GM19463 (cell line): Measurements from ENCODE around the gene SPOCK1.

Experiments used
- ATAC-seq: cut with Tn5 transposase; IDR thresholded peaks from one replicate; pipeline ENCODE4 v1.9.1; 2021; ENCODE audit warnings: mild to moderate bottlenecking, moderate library complexity; ENCODE audit not compliant: unreplicated experiment

The SPOCK1 gene

DNA sequence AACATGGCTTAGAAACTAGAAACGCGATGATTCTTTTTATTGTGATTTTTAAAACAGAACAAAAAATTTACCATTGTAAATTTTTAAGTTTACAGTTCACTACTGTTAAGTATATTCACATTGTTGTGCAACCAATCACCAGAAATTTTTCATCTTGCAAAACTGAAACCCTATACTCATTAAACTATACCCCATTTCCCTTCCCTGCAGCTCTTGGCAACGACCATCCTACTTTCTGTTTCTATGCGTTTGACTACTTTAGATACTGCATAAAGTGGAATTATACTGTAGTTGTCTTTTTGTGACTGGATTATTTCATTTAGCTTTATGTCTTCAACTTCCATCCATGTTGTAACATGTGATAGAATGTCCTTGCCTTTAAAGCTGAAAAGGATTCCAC is 52.5 kb downstream of the SPOCK1 start:
- ATAC-seq: no peak

GRCh38 chr5:137446151-137446550 is 53.0 kb downstream of the SPOCK1 start:
- ATAC-seq: no peak

DNA sequence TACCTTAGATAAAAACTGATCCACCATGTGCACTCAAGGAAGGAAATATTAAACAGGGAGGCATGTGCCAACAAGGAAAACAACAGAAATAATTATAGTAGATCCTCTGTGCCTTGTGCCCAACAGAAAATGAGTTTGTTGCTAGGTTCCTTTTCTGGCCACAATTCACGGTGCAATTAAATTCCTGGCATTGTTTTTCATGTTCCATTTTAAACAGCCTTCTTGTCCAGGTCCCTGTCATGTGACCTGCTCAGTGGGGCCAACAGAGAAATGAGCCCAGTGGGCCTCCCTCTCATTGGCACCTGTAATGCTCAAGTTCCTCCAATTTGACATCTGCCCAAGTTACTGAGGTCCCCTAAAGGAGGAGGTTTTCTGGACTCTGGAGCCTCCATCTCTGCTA is 56.5 kb downstream of the SPOCK1 start:
- no peak for ATAC-seq

GRCh38 chr5:137441476-137441875 is 57.6 kb downstream of the SPOCK1 start:
- ATAC-seq: no peak

DNA sequence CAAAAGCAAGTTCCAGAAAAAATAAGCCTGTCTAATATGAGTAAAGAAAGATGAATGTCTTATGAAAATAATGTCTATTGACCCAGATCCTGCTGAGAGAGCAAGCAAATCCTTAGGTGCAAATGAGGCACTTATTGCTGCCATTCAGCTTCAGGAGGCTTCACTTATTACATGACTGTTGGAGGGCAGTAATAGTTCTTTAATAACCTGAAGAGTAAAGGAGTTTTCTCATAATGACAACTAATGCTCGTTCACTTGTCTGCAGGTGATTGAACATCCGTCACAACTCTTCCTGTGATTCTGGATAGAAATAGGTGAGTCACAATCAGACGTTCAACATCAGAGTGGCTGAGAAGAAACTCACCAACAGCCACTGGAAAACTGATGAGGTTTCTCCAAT is 58.3 kb downstream of the SPOCK1 start:
- ATAC-seq: no peak

GRCh38 chr5:137439645-137440044 is 59.5 kb downstream of the SPOCK1 start:
- ATAC-seq: no peak

- no peak for ATAC-seq
Observed at GRCh38 chr5:137438932-137439331, 60.2 kb downstream of the SPOCK1 start.

DNA sequence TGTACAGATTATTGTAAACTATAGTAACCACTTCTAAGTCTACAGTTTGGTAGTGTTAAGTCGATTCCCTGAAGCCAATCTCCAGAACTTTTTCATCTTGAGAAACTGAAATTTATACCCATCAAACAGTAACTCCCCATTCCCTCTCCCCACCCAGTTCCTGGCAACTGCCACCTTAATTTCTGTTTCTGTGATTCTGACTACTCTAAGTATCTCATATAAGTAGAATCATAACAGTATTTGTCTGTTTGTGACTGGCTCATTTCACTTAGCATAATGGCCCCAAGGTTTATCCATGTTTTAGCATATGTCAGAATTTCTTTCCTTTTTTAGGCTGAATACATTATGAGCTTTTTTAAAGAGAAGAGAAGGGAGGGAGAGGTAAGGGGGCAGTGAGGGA is 61.4 kb downstream of the SPOCK1 start:
- no peak for ATAC-seq

DNA sequence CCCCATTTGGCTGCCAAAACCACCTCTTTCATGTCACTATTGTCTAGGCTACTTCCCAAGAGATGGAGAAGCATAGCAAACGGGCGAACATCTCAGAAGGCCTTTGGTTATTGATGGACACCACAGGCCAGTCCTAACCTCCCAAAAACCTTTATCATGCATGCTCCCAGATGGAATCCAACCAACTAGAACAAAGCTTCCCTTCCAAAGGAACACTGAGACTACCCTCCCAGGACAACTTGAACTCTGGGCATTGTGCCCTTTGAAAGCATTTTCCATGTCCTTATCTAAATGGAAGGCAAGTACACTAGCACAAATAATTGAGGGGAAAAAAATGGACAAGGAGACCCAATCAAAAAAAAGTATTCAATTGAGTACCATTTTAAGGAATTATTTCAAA is 65.6 kb downstream of the SPOCK1 start:
- no peak for ATAC-seq

- ATAC-seq: no peak
Observed at GRCh38 chr5:137432376-137432775, 66.8 kb downstream of the SPOCK1 start.

GRCh38 chr5:137431051-137431450 is 68.1 kb downstream of the SPOCK1 start:
- no peak for ATAC-seq

- ATAC-seq: no peak
Observed at GRCh38 chr5:137415231-137415681, 83.9 kb downstream of the SPOCK1 start.

DNA sequence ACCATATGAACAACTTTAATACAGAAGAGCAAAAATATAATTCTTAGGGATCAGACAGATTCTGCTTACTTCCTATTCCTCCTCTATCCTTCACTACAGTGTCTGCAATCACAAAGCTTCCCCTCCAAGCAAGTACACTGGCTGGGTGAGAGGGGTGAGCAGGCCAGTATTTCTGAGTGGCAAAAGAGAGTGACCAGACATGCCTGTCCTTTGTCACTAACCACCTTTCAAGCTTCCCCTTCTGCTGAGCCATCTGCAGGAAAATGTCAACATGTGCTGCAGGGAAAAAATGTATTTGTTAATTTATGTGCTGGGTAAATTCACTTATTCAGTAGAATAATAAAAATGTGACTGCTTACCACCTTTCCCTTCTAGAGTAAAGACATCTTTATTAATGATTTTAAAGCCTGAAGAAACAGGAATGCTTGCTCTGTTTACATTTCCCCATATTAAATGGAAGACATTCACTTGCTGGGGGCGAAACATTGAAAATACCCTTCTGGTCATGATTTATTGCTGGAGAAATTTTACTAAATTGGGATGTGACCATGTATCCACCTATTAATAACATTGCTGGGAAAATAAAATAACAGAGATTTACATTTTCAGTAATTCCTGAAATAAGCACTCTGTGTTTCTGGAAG is 84.9 kb downstream of the SPOCK1 start:
- ATAC-seq: no peak

- no peak for ATAC-seq
Observed at GRCh38 chr5:137412136-137412535, 87.0 kb downstream of the SPOCK1 start.

GRCh38 chr5:137410234-137411010 is 88.7 kb downstream of the SPOCK1 start:
- ATAC-seq: no peak

- no peak for ATAC-seq
Observed at GRCh38 chr5:137409736-137410135, 89.4 kb downstream of the SPOCK1 start.

- ATAC-seq: no peak
Observed at GRCh38 chr5:137407090-137407489, 92.0 kb downstream of the SPOCK1 start.

DNA sequence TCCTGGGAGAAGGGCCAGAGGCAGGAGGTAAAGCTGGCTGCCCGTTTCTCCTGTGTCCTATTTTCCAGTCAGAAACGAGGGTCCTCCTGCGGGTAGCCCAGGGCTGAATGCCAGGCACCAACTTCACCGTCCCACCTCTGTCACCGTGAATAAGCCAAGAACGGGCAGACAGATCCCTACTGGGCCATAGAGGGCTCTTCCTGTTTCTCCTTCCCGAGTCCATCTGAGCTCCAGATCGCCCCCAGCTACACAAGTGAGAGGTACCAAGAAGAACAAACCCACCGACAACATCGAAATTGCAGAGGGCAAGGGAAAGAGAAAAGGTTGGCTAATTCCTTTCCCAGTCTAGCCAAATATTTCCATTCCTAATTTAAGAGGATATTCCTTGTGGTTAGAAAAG is 93.7 kb downstream of the SPOCK1 start:
- no peak for ATAC-seq

DNA sequence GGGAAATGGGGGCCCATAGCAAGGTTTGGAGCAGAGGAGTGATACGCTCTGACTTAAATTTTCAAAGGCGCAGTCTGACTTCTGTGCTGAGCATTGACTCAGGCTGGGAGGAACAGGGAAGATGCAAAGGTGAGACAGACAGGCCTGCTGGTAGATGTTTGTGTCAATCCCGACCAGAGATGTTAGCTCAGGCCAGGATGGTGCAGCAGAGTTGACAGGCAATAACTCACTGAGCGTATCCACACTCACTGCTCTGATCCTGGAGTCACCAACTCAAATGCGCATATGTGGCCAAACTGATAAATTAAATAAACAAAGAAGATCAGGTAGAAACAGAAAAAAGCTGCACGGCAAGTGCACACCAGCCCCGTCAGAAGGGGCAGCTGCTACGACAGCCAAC is 95.3 kb downstream of the SPOCK1 start:
- no peak for ATAC-seq

DNA sequence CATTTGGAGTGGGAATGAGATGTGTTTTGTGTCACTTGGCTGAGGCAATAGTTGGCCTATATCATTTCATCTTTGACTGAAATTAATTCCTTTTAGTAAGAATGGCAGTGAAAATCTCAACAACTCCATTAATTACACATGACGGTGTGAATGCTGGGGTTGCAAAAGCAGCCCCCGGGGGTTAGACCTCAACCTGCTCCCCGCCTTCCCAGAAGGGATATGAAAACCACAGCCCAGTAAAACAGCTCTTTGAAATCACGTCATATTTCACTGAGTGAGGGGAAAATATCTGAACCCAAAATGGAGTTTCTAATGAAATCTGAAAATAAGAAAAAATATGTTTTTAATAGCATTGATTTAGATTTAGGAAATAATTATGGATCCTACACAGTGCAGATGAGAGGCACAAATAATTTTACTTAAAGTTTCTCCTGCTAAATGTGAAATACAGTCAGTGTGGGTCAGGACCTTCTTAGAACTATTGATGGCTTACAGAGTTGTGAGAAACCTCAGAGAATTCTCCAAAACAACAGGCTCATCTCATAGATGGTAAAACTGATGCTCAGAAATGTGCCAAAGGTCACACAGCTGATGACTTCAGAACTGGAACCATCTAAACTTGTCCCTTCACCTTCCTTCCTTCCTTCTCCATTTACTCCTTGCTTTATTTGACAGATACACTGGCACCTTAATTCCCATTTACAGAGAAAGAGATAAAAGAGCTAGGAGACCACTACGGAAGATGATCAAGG is 96.5 kb downstream of the SPOCK1 start:
- no peak for ATAC-seq

- ATAC-seq: no peak
Observed at GRCh38 chr5:137401946-137402345, 97.2 kb downstream of the SPOCK1 start.

- no peak for ATAC-seq
Observed at GRCh38 chr5:137400571-137400970, 98.6 kb downstream of the SPOCK1 start.
